Measurements from ENCODE around the gene PIK3C3. TPM values are rescaled to one million over a fixed set of nuclear protein-coding genes. Genes with fewer than 3 reads are reported as not detected.

Gene PIK3C3
- total and polyA plus RNA-seq, 2 donors from 2014 or later, result 31.4 to 70.7 TPM

- H3K36me3 ChIP-seq (ENCODE audit: control insufficient read depth in 2 of 3, insufficient read depth in 3 of 3, low read length in 3 of 3), result no peaks in the 10 kb centered on the region
- no peaks in the 10 kb centered on the region for H3K27me3 ChIP-seq (ENCODE audit: control insufficient read depth, insufficient read depth, low read length)
- H3K9me3 ChIP-seq (ENCODE audit: control insufficient read depth in 2 of 3, insufficient read depth in 1 of 3, low read length in 3 of 3), result no peaks in the 10 kb centered on the region
- H3K27ac ChIP-seq (ENCODE audit: low read depth in 2 of 2, low read length in 2 of 2), result no peak overlapping the region
- DNase-seq (peak in 2 of 5 donors; percentile 10 to 21), FAIRE-seq (no peak)
- intact Hi-C loops (cut with DNase I), result no loop called here
- no peak overlapping the region for H3K9ac ChIP-seq (ENCODE audit: low read length in 3 of 3)
- H3K4me3 ChIP-seq (ENCODE audit: low read length in 3 of 3), result no peak overlapping the region
- no peak for TF ChIP-seq CTCF (IDR thresholded peaks at IDR 0.05; ENCODE audit: borderline replicate concordance, extremely low read depth, insufficient read depth)
- no peaks in the 10 kb centered on the region for H3K4me1 ChIP-seq (ENCODE audit: control insufficient read depth in 2 of 3, insufficient read depth in 2 of 3, low read depth in 1 of 3, low read length in 3 of 3)
Measured at GRCh38 chr18:41940506-41941215, 14.4 kb upstream of the PIK3C3 start.

GRCh38 chr18:41942254-41942653 lies 12.8 kb upstream of the PIK3C3 start:
- H3K27ac ChIP-seq (ENCODE audit: low read depth in 2 of 2, low read length in 2 of 2), result no peak overlapping the region
- no peaks in the 10 kb centered on the region for H3K9me3 ChIP-seq (ENCODE audit: control insufficient read depth in 2 of 3, insufficient read depth in 1 of 3, low read length in 3 of 3)
- FAIRE-seq (no peak), DNase-seq (no peak)
- no peaks in the 10 kb centered on the region for H3K36me3 ChIP-seq (ENCODE audit: control insufficient read depth in 2 of 3, insufficient read depth in 3 of 3, low read length in 3 of 3)
- no peak for TF ChIP-seq CTCF (IDR thresholded peaks at IDR 0.05; ENCODE audit: borderline replicate concordance, extremely low read depth, insufficient read depth)
- no peak overlapping the region for H3K9ac ChIP-seq (ENCODE audit: low read length in 3 of 3)
- no peaks in the 10 kb centered on the region for H3K27me3 ChIP-seq (ENCODE audit: control insufficient read depth, insufficient read depth, low read length)
- H3K4me3 ChIP-seq (ENCODE audit: low read length in 3 of 3), result no peak overlapping the region
- intact Hi-C loops (cut with DNase I), result no loop called here
- no peaks in the 10 kb centered on the region for H3K4me1 ChIP-seq (ENCODE audit: control insufficient read depth in 2 of 3, insufficient read depth in 2 of 3, low read depth in 1 of 3, low read length in 3 of 3)

- intact Hi-C loops (cut with DNase I), result no loop called here
- Histone ChIP-seq H3K36me3 (ENCODE audit: control insufficient read depth in 2 of 3, insufficient read depth in 3 of 3, low read length in 3 of 3) (no peaks in the 10 kb centered on the region), H3K27ac (ENCODE audit: low read depth in 2 of 2, low read length in 2 of 2) (no peak overlapping the region), H3K9me3 (ENCODE audit: control insufficient read depth in 2 of 3, insufficient read depth in 1 of 3, low read length in 3 of 3) (no peaks in the 10 kb centered on the region), H3K4me1 (ENCODE audit: control insufficient read depth in 2 of 3, insufficient read depth in 2 of 3, low read depth in 1 of 3, low read length in 3 of 3) (no peaks in the 10 kb centered on the region), H3K4me3 (ENCODE audit: low read length in 3 of 3) (no peak overlapping the region), H3K9ac (ENCODE audit: low read length in 3 of 3) (no peak overlapping the region), H3K27me3 (ENCODE audit: control insufficient read depth, insufficient read depth, low read length) (no peaks in the 10 kb centered on the region)
- no peak for DNase-seq
- TF ChIP-seq CTCF (IDR thresholded peaks at IDR 0.05; ENCODE audit: borderline replicate concordance, extremely low read depth, insufficient read depth), result no peak
- no peak for FAIRE-seq
Measured at GRCh38 chr18:41948544-41949110, 6.4 kb upstream of the PIK3C3 start.
